DOHH2 (cell line): ENCODE results near the gene NAALADL2.

ENCODE experiments used
- CTCF ChIP-seq: fragments of 200-600 bp; sonication (generic); IDR thresholded peaks from one replicate; pipeline ENCODE4 v1.5.1; 2014; ENCODE audit warnings: antibody characterized with exemption, mild to moderate bottlenecking, low read depth, low read length; ENCODE audit not compliant: poor library complexity, severe bottlenecking
- EZH2phosphoT487 ChIP-seq: fragments of 200-600 bp; sonication (generic); IDR thresholded peaks from 2 replicates; pipeline ENCODE4 v1.6.1; 2017; ENCODE audit warnings: borderline replicate concordance, mild to moderate bottlenecking, antibody characterized with exemption, low read length, moderate library complexity, mixed read lengths

GRCh38 chr3:175007306-175007705 lies 148.2 kb downstream of the NAALADL2 start:
- no peak for TF ChIP-seq CTCF
- no peak for TF ChIP-seq EZH2phosphoT487
